ENCODE data around the gene UTP15. TPM values are rescaled to one million over a fixed set of nuclear protein-coding genes. Genes with fewer than 3 reads are reported as not detected.

UTP15 gene
- total and polyA plus RNA-seq, 2 of the 4 experiments (the other 2 are of a cell fraction): 11.4 to 28.0 TPM

GRCh38 chr5:73626814-73627313 is 61.3 kb downstream of the UTP15 start (continued):
- TF ChIP-seq RFX5 (IDR thresholded peaks at IDR 0.05; ENCODE audit: low read depth, low read length): no peak

GRCh38 chr5:73629456-73629855 is 63.9 kb downstream of the UTP15 start:
- H2AK5ac ChIP-seq (ENCODE audit: low read depth, low read length): no peak overlapping the region
- no peak overlapping the region for H3K4ac ChIP-seq (ENCODE audit: low read depth, low read length)
- ChIA-PET POLR2A (ENCODE audit: unreplicated experiment) (interaction anchor here (0.5 to 1.1 kb wide), 2 partner anchors 28 to 93 kb away, joined by 3 to 10 read pairs; no protein-coding TSS in a partner anchor), CTCF (interaction anchor here (0.7 kb wide), 1 partner anchor 109 kb away, joined by 3 read pairs; no protein-coding TSS in a partner anchor)
- intact Hi-C loops (cut with micrococcal nuclease) (loop anchor here (5.0 kb wide), 1 partner anchor 63 kb away; no protein-coding TSS in a partner anchor), in situ Hi-C loops (cut with MboI; ENCODE audit: low sequenced_read_pairs) (no loop called here), dilution Hi-C loops (cut with HindIII; ENCODE audit: low sequenced_read_pairs, unreplicated experiment) (no loop called here)
- no peaks in the 10 kb centered on the region for H3K9me3 ChIP-seq (ENCODE audit: control insufficient read depth, insufficient read depth, low read length)
- peaks cover 9% of the 10 kb centered on the region for H3K9me1 ChIP-seq (ENCODE audit: insufficient read depth, low read length)
- no peaks in the 10 kb centered on the region for H4K20me1 ChIP-seq (ENCODE audit: insufficient read depth, low read length)
- H2BK5ac ChIP-seq (ENCODE audit: low read depth, low read length, poor library complexity, severe bottlenecking): no peak overlapping the region
- no peak overlapping the region for H3K9ac ChIP-seq (ENCODE audit: low read depth, low read length)
- no peak overlapping the region for H2BK20ac ChIP-seq (ENCODE audit: low read depth, low read length)
- H2AK9ac ChIP-seq (replicated peaks; ENCODE audit: low read depth, low read length, poor library complexity): no peak overlapping the region
- H3K27ac ChIP-seq (ENCODE audit: insufficient read depth, low read length): no peak overlapping the region
- no peak overlapping the region for H3K56ac ChIP-seq (ENCODE audit: extremely low read depth, insufficient read depth, low read length)
- no peak overlapping the region for H4K5ac ChIP-seq (ENCODE audit: low read depth, low read length)
- H3K14ac ChIP-seq (replicated peaks; ENCODE audit: low read depth, low read length): no peak overlapping the region
- no peak overlapping the region for H3K18ac ChIP-seq (ENCODE audit: low read depth, low read length)
- peak overlapping the region; percentile 62; the same call in 1 of the 2 replicates for H3K23ac ChIP-seq (ENCODE audit: low read depth, low read length)
- H3K4me2 ChIP-seq (ENCODE audit: low read depth, low read length): no peak overlapping the region
- no peak for ATAC-seq (ENCODE audit: low read depth)
- H3K79me1 ChIP-seq (ENCODE audit: low read depth in 1 of 2, low read length in 2 of 2): peaks cover 25 to 71% of the 10 kb centered on the region in 2 experiments
- no peak overlapping the region for H2AFZ ChIP-seq (replicated peaks; ENCODE audit: low read length, poor library complexity)
- H2BK120ac ChIP-seq (ENCODE audit: low read depth, low read length): no peak overlapping the region
- H3K4me1 ChIP-seq (ENCODE audit: control insufficient read depth, insufficient read depth, low read length): peaks cover 3% of the 10 kb centered on the region; the same call in 1 of the 2 replicates
- no peak overlapping the region for H3K4me3 ChIP-seq (ENCODE audit: insufficient read depth, low read depth, low read length)
- H4K91ac ChIP-seq (ENCODE audit: insufficient read depth, low read depth, low read length): no peak overlapping the region
- no peak overlapping the region for H4K8ac ChIP-seq (ENCODE audit: low read depth in 2 of 2, low read length in 2 of 2)
- DNase-seq: no peak
- no TSS peak for BruUV-seq (replicated peaks)
- no peaks in the 10 kb centered on the region for H3K27me3 ChIP-seq (ENCODE audit: control insufficient read depth, insufficient read depth, low read length)
- H3K36me3 ChIP-seq (ENCODE audit: control insufficient read depth, insufficient read depth, low read length): no peaks in the 10 kb centered on the region
- H2BK15ac ChIP-seq (ENCODE audit: low read depth, low read length): no peak overlapping the region
- no peak for TF ChIP-seq CEBPB (IDR thresholded peaks at IDR 0.05; ENCODE audit: low read depth, low read length)
- TF ChIP-seq ELK1 (IDR thresholded peaks at IDR 0.05; ENCODE audit: borderline replicate concordance, low read depth, low read length): no peak
- no peak for TF ChIP-seq RFX5 (IDR thresholded peaks at IDR 0.05; ENCODE audit: low read depth, low read length)
- TF ChIP-seq USF2 (IDR thresholded peaks at IDR 0.05; ENCODE audit: low read depth, low read length): no peak
- no peak for TF ChIP-seq CHD1 (IDR thresholded peaks at IDR 0.05; ENCODE audit: low read depth, low read length)
- TF ChIP-seq RCOR1 (IDR thresholded peaks at IDR 0.05; ENCODE audit: insufficient replicate concordance, low read length): no peak
- no peak for TF ChIP-seq CTCF (conservative IDR thresholded peaks at IDR 0.05; ENCODE audit: low read depth, low read length)
- TF ChIP-seq RAD21 (IDR thresholded peaks at IDR 0.05; ENCODE audit: low read length): no peak
- TF ChIP-seq SMC3 (IDR thresholded peaks at IDR 0.05; ENCODE audit: low read depth, low read length): no peak
- TF ChIP-seq MAFK (IDR thresholded peaks at IDR 0.05; ENCODE audit: low read depth, low read length): no peak
- TF ChIP-seq FOS (IDR thresholded peaks at IDR 0.05; ENCODE audit: low read depth, low read length): no peak
- no peak for TF ChIP-seq BHLHE40 (IDR thresholded peaks at IDR 0.05; ENCODE audit: low read depth, low read length)
- TF ChIP-seq MAZ (IDR thresholded peaks at IDR 0.05; ENCODE audit: borderline replicate concordance, low read depth, low read length): no peak
- no peak for TF ChIP-seq POLR2A (IDR thresholded peaks at IDR 0.05; ENCODE audit: low read depth, low read length)

Data from IMR-90 (cell line).